ENCODE results near the gene P3R3URF. TPM values are rescaled to one million over a fixed set of nuclear protein-coding genes. Genes with fewer than 3 reads are reported as not detected.

Gene P3R3URF
- total and polyA plus RNA-seq, 4 donors: not detected

DNA sequence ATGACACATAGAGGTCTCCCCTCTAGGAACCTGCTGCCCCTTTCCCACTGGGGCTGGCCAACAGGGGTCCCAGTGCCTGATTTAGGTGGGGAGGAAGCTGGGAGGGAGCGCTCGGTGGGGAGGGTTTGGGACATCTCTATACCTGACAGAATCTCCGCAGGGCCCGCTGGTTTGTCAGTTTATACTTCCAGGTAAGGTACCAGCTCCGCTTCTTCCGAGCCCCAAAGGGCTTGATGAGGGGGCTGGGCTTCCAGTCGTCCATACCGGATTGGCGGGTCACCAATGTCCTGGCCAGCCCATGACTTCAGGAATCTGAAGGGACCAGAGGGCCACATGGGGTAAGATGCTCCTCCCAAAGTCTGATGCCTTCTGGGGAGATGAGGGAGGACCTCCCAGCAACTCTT, 21.3 kb upstream of the P3R3URF start:
- Histone ChIP-seq H3K27ac (ENCODE audit: low read depth, low read length) (no peak overlapping the region), H3K9me3 (ENCODE audit: control insufficient read depth, insufficient read depth, low read length) (no peaks in the 10 kb centered on the region), H3K4me1 (ENCODE audit: control insufficient read depth, insufficient read depth, low read length) (peaks cover 27% of the 10 kb centered on the region), H3K27me3 (ENCODE audit: control insufficient read depth, insufficient read depth, low read length) (no peaks in the 10 kb centered on the region), H3K36me3 (ENCODE audit: control insufficient read depth, insufficient read depth, low read length) (peaks cover 45% of the 10 kb centered on the region), H3K4me3 (ENCODE audit: low read depth, low read length) (peak overlapping the region; percentile 81)
- WGBS (ENCODE audit: insufficient coverage): 54% methylated on average over 9 of the region's 9 CpGs
- DNase-seq (ENCODE audit: low read depth in 4 of 6, low spot score in 6 of 6): no peak

DNA sequence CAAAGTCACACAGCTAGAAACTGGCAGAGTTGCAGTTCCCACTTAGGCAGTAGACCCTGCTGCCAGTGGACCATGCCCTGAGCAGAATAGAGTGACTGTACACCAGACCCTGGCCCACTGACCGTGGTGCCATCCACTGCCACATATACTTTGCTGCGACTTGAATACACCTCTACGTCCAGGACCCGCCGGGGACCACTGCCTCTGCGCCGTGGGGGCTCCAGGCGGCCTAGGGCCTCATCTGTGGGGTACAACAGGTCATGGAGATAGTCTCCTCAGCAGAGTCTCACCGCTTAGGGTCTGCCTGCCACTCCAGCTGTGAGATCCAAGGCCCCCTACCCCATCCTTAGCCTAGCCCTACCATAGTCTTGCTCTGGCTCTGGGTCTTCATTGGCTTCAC, 20.3 kb upstream of the P3R3URF start:
- peaks cover 55% of the 10 kb centered on the region for H3K36me3 ChIP-seq (ENCODE audit: control insufficient read depth, insufficient read depth, low read length)
- H3K27me3 ChIP-seq (ENCODE audit: control insufficient read depth, insufficient read depth, low read length): no peaks in the 10 kb centered on the region
- peaks cover 23% of the 10 kb centered on the region for H3K4me1 ChIP-seq (ENCODE audit: control insufficient read depth, insufficient read depth, low read length)
- no peak overlapping the region for H3K4me3 ChIP-seq (ENCODE audit: low read depth, low read length)
- no peak overlapping the region for H3K27ac ChIP-seq (ENCODE audit: low read depth, low read length)
- no peak for DNase-seq (ENCODE audit: low read depth in 4 of 6, low spot score in 6 of 6)
- no peaks in the 10 kb centered on the region for H3K9me3 ChIP-seq (ENCODE audit: control insufficient read depth, insufficient read depth, low read length)
- over 99% methylated on average over 9 of the region's 9 CpGs for WGBS (ENCODE audit: insufficient coverage)

DNA sequence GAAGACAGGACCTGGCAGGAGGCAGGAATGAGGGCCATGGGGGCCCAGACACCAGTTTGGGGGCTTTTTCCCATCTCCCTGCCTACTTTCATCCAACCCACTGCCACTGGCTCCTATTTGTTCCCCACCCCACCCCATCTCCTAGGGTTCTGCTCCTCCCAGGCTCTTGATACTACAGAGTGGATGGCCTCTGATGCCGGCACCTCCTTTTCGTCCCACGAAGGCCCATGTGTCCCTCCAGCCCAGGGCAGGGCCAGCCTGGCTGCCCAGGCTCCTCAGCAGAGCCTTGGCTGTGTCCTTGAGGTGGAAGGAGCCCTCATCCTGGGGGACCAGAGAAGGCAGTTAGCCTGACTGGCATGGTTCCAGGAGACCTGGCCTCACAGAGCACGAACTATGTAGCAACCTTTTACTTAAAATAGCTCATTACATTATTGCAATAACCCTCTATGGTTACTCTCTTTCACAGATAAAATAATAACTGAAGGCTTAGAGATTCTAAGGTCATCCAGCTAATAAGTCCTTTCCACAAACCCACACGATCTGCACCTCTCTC, 18.4 kb upstream of the P3R3URF start:
- no peak overlapping the region for H3K27ac ChIP-seq (ENCODE audit: low read depth, low read length)
- H3K4me3 ChIP-seq (ENCODE audit: low read depth, low read length): no peak overlapping the region
- H3K36me3 ChIP-seq (ENCODE audit: control insufficient read depth, insufficient read depth, low read length): peaks cover 72% of the 10 kb centered on the region
- 81% methylated on average over 5 of the region's 5 CpGs for WGBS (ENCODE audit: insufficient coverage)
- no peak for DNase-seq (ENCODE audit: low read depth in 4 of 6, low spot score in 6 of 6)
- H3K4me1 ChIP-seq (ENCODE audit: control insufficient read depth, insufficient read depth, low read length): peaks cover 23% of the 10 kb centered on the region
- H3K9me3 ChIP-seq (ENCODE audit: control insufficient read depth, insufficient read depth, low read length): no peaks in the 10 kb centered on the region
- no peaks in the 10 kb centered on the region for H3K27me3 ChIP-seq (ENCODE audit: control insufficient read depth, insufficient read depth, low read length)

DNA sequence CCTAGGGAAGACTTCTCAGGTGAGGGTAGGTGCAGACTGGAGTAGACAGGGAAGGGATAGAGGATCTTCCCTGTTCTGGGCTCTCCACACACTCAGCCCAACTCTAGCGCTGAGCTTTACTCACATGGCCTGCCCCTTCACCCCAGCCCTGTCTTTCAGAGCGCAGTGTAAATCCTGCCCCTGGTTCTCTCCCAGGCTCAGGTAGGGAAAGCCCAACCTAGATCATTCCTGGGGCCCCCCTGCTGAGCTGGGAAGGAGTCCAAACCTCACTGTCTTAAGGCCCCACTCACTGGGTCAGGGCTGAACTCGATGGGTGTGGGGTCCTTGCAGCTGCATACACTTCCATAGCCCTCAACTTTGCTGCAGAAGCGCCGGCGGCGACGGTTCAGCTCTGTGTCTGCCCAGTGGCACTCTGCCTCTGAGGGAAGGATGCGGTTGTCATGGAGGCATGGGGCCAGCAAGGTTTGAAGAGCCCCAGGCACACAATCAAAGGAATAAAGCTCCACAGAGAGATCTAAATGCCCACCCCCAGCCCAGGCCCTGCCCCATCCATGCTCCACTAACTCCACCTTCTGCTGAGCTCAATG, 17.8 kb upstream of the P3R3URF start:
- 82% methylated on average over 5 of the region's 9 CpGs for WGBS (ENCODE audit: insufficient coverage)
- H3K27me3 ChIP-seq (ENCODE audit: control insufficient read depth, insufficient read depth, low read length): no peaks in the 10 kb centered on the region
- peaks cover 78% of the 10 kb centered on the region for H3K36me3 ChIP-seq (ENCODE audit: control insufficient read depth, insufficient read depth, low read length)
- H3K27ac ChIP-seq (ENCODE audit: low read depth, low read length): no peak overlapping the region
- no peak for DNase-seq (ENCODE audit: low read depth in 4 of 6, low spot score in 6 of 6)
- H3K9me3 ChIP-seq (ENCODE audit: control insufficient read depth, insufficient read depth, low read length): no peaks in the 10 kb centered on the region
- H3K4me3 ChIP-seq (ENCODE audit: low read depth, low read length): no peak overlapping the region
- peaks cover 21% of the 10 kb centered on the region for H3K4me1 ChIP-seq (ENCODE audit: control insufficient read depth, insufficient read depth, low read length)

DNA sequence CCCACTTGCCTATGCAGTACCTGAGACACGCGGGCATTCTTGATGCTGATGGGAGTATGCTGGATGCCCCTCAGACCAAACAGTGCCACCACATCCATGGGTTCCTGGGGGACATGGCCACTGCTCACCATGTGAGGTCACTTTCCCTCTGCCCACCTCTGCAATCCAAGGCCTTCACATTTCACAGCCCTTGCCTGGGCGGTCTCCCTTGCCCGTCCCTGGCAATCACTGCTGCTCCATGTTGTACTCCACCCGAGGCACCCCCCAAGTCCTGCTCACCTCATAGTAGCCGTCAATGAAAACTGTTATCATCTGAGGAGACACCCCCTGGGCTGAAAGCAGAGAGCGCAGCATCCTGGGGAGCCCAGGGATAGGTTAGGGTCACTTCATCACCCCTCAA, 17.0 kb upstream of the P3R3URF start:
- WGBS (ENCODE audit: insufficient coverage): 100% methylated on average over 5 of the region's 7 CpGs
- Histone ChIP-seq H3K27me3 (ENCODE audit: control insufficient read depth, insufficient read depth, low read length) (no peaks in the 10 kb centered on the region), H3K9me3 (ENCODE audit: control insufficient read depth, insufficient read depth, low read length) (no peaks in the 10 kb centered on the region), H3K4me1 (ENCODE audit: control insufficient read depth, insufficient read depth, low read length) (peaks cover 14% of the 10 kb centered on the region), H3K4me3 (ENCODE audit: low read depth, low read length) (no peak overlapping the region), H3K27ac (ENCODE audit: low read depth, low read length) (no peak overlapping the region), H3K36me3 (ENCODE audit: control insufficient read depth, insufficient read depth, low read length) (peaks cover 84% of the 10 kb centered on the region)
- no peak for DNase-seq (ENCODE audit: low read depth in 4 of 6, low spot score in 6 of 6)

DNA sequence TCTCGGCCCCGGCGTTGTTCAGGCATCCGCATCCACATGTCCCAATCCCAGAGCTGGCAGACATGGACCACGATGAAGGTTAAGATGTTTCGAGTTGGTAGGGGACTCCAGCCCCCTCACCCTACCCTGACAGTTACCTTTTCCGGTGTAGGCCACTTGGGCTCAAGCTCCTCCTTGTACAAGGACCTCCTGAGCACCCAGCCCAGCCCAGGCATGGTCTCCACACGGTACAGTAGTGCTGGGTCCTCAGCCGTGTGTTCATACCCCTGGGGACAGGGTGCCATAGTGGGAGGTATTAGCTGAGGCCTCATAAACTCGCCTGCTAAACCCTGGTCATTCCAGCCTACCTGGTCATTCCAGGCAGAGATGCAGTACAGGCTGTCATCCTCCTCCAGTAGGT, 15.9 kb upstream of the P3R3URF start:
- Histone ChIP-seq H3K4me1 (ENCODE audit: control insufficient read depth, insufficient read depth, low read length) (peaks cover 5% of the 10 kb centered on the region), H3K27ac (ENCODE audit: low read depth, low read length) (no peak overlapping the region), H3K27me3 (ENCODE audit: control insufficient read depth, insufficient read depth, low read length) (no peaks in the 10 kb centered on the region), H3K9me3 (ENCODE audit: control insufficient read depth, insufficient read depth, low read length) (no peaks in the 10 kb centered on the region), H3K36me3 (ENCODE audit: control insufficient read depth, insufficient read depth, low read length) (peaks cover 92% of the 10 kb centered on the region), H3K4me3 (ENCODE audit: low read depth, low read length) (no peak overlapping the region)
- WGBS (ENCODE audit: insufficient coverage): 96% methylated on average over 7 of the region's 10 CpGs
- no peak for DNase-seq (ENCODE audit: low read depth in 4 of 6, low spot score in 6 of 6)

DNA sequence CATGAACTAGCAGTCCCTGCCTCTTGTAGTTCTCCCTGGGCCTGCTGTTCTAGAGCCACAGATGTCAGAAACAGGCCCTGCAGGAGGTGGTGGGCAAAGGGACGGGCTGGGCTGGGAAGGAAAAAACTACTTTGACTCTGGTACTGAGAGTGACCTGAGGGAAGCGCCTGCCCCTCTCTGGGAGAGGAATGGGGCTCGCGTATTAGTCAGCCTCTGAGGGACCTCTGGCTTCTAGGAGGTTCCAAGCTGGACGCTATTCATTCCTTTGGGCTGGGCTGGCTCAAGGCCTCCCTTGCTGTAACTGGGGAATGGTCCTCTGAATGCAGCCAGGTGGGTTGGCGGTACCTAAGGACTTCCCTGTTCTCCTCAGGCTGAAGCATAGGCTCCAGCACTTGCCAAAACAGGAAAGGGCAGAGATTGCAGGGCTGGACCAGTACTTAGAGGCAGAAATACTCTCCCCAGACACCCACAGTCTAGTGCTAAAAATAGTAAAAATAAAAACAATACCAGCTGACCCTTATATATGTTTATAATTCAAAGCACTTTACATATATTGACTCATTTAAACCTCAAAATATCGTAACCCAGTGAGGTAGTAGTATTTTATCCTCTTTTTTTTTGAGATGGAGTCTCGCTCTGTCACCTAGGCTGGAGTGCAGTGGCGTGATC, 14.9 kb upstream of the P3R3URF start:
- Histone ChIP-seq H3K4me3 (ENCODE audit: low read depth, low read length) (no peak overlapping the region), H3K27ac (ENCODE audit: low read depth, low read length) (no peak overlapping the region), H3K9me3 (ENCODE audit: control insufficient read depth, insufficient read depth, low read length) (no peaks in the 10 kb centered on the region), H3K36me3 (ENCODE audit: control insufficient read depth, insufficient read depth, low read length) (peaks cover 84% of the 10 kb centered on the region), H3K4me1 (ENCODE audit: control insufficient read depth, insufficient read depth, low read length) (no peaks in the 10 kb centered on the region), H3K27me3 (ENCODE audit: control insufficient read depth, insufficient read depth, low read length) (no peaks in the 10 kb centered on the region)
- 87% methylated on average over 6 of the region's 9 CpGs for WGBS (ENCODE audit: insufficient coverage)
- DNase-seq (ENCODE audit: low read depth in 4 of 6, low spot score in 6 of 6): no peak

DNA sequence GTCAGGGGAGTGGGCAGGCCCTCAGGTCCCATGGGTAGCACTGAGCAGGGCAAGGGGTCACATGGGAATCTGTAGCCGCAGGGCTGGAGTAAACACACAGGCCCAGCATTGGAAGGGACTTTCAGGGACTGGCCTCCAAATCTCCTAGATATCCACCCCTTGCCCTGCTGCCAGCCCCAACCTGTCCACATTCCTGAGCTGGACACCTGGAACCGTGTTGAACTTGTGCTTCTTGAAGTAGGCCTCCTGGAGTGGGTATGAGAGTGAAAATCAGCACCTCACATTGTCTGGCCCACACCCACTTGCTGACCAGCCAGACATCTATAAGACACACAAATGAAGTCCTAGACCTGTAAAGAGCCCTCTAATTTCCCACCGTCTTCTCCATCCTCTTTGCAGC, 14.3 kb upstream of the P3R3URF start:
- Histone ChIP-seq H3K27me3 (ENCODE audit: control insufficient read depth, insufficient read depth, low read length) (no peaks in the 10 kb centered on the region), H3K4me1 (ENCODE audit: control insufficient read depth, insufficient read depth, low read length) (no peaks in the 10 kb centered on the region), H3K27ac (ENCODE audit: low read depth, low read length) (no peak overlapping the region), H3K9me3 (ENCODE audit: control insufficient read depth, insufficient read depth, low read length) (no peaks in the 10 kb centered on the region), H3K36me3 (ENCODE audit: control insufficient read depth, insufficient read depth, low read length) (peaks cover 78% of the 10 kb centered on the region), H3K4me3 (ENCODE audit: low read depth, low read length) (no peak overlapping the region)
- DNase-seq (ENCODE audit: low read depth in 4 of 6, low spot score in 6 of 6): no peak
- WGBS (ENCODE audit: insufficient coverage): 93% methylated on average over 1 of the region's 3 CpGs

DNA sequence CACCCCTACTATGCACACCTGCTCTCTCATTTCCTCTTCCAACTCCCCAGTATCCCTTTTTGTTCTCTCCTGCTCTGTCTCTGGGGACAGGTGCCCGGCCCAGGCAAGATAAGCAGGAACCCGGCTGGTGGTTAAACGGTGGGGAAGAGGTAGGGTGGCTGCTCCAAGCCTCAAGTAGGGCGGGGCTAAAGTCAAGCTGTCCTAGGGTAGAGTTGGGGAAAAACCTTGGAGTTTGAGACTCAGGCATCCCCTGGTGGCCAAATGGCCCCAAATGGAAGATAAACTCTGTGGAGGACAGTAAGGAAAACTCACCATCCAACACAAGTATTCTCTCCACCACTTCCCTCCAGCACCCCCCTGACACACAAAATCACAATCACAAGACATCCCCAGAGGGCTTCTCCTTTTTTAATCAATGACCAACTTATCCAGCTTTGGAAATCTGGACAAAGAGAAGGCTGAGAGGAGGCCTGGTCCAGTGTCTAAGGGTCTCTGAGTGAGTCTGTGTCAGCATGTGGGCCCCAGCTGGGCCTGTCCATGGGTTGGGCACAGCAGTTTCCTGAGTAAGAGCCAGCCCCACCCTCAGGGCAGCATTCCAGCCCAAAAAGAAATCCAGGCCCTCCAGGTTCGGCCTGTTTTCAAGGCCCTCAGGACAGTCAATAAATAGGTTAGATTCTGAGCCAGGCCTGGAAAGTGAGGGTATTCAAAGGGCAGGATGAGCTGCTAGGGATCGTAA, 12.2 kb upstream of the P3R3URF start:
- WGBS (ENCODE audit: insufficient coverage): 84% methylated on average over 4 of the region's 6 CpGs
- Histone ChIP-seq H3K4me1 (ENCODE audit: control insufficient read depth, insufficient read depth, low read length) (peaks cover 3% of the 10 kb centered on the region), H3K9me3 (ENCODE audit: control insufficient read depth, insufficient read depth, low read length) (no peaks in the 10 kb centered on the region), H3K27me3 (ENCODE audit: control insufficient read depth, insufficient read depth, low read length) (no peaks in the 10 kb centered on the region), H3K27ac (ENCODE audit: low read depth, low read length) (no peak overlapping the region), H3K4me3 (ENCODE audit: low read depth, low read length) (no peak overlapping the region), H3K36me3 (ENCODE audit: control insufficient read depth, insufficient read depth, low read length) (peaks cover 59% of the 10 kb centered on the region)
- DNase-seq (ENCODE audit: low read depth in 4 of 6, low spot score in 6 of 6): no peak

Measured in spinal cord (tissue), 10 donors.